Omental fat pad (tissue), 4 donors: ENCODE measurements around the gene FRYL. TPM values are rescaled to one million over a fixed set of nuclear protein-coding genes. Genes with fewer than 3 reads are reported as not detected.

ENCODE experiments used
- ATAC-seq: fragments of 150-250 bp; one replicate; pipeline ENCODE4 v1.9.1; 2016; ENCODE audit warnings: mild to moderate bottlenecking, moderate library complexity; ENCODE audit not compliant: low FRiP score
- DNase-seq: peaks from one replicate; pipeline ENCODE4 v3.0.0-alpha.2; 2019; ENCODE audit warnings: low spot score
- total RNA-seq, 4 donors: library from RNA; depleted of rRNA; stranded (reverse); fragments of >200 nt; gene quantifications; one replicate each; pipeline ENCODE4 v1.1.0, GENCODE V29; 2016
- TF ChIP-seq, protein P1 (sequence below), 3 donors: fragments of 450-650 bp; IDR thresholded peaks; one replicate each; pipeline ENCODE4 v1.5.1; 2016 to 2017; ENCODE audit warnings: antibody characterized with exemption in 3 of 3, mild to moderate bottlenecking in 3 of 3, moderate library complexity in 2 of 3

The FRYL gene
- total RNA-seq, 4 donors from 2014 or later = 45.2 to 143 (median 48.7) TPM

- TF ChIP-seq, protein P1, sequence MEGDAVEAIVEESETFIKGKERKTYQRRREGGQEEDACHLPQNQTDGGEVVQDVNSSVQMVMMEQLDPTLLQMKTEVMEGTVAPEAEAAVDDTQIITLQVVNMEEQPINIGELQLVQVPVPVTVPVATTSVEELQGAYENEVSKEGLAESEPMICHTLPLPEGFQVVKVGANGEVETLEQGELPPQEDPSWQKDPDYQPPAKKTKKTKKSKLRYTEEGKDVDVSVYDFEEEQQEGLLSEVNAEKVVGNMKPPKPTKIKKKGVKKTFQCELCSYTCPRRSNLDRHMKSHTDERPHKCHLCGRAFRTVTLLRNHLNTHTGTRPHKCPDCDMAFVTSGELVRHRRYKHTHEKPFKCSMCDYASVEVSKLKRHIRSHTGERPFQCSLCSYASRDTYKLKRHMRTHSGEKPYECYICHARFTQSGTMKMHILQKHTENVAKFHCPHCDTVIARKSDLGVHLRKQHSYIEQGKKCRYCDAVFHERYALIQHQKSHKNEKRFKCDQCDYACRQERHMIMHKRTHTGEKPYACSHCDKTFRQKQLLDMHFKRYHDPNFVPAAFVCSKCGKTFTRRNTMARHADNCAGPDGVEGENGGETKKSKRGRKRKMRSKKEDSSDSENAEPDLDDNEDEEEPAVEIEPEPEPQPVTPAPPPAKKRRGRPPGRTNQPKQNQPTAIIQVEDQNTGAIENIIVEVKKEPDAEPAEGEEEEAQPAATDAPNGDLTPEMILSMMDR (IDR thresholded peaks at IDR 0.05) = no peak
Observed at GRCh38 chr4:48556268-48556667, 223.8 kb downstream of the FRYL start.

DNA sequence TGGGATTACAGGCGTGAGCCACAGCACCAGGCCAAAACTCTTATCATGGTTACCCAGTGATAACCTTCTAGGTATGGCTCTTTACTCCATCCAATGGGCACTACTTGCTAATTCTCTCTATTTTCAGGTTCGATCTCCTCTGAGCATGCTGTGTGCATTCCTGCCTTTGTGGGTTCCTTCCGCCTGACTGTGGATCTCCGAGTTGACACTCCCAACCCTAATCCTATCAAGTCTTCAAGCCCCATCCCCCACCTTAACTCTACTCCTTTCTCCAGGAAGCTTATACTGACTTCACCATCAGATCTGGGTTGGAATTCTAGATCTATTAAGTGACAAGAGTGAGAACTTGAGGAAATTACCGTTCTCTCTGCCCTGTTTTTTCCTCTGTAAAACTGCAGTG lies 225.5 kb downstream of the FRYL start:
- TF ChIP-seq, protein P1 (IDR thresholded peaks at IDR 0.05) = no peak
- DNase-seq (no peak), ATAC-seq (no peak)

More at GRCh38 chr4:48556268-48556667, 223.8 kb downstream of the FRYL start:
- ATAC-seq (no peak), DNase-seq (no peak)

DNA sequence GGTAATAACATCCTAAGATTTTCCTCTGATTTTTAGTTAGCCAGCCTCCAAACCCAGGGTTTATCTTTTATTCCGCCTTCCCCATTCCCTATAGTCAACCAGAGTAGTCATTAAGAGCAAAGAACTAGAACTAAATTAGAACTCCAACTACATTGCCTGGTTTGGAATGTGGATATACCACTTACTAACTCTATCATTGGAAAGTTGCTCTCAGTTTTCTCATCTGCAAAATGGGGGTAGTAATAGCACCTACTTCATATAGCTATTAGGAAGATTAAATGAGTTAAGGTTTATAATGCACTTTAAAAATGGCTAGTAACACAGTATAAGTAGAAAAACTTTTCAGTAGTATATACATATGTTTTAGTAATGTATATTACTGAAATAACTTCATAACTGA lies 226.4 kb downstream of the FRYL start:
- TF ChIP-seq, protein P1 (IDR thresholded peaks at IDR 0.05) = no peak
- no peak for DNase-seq
- ATAC-seq = no peak

GRCh38 chr4:48546336-48546735 lies 233.7 kb downstream of the FRYL start:
- ATAC-seq = no peak
- no peak for DNase-seq
- TF ChIP-seq, protein P1 (IDR thresholded peaks at IDR 0.05) = no peak

DNA sequence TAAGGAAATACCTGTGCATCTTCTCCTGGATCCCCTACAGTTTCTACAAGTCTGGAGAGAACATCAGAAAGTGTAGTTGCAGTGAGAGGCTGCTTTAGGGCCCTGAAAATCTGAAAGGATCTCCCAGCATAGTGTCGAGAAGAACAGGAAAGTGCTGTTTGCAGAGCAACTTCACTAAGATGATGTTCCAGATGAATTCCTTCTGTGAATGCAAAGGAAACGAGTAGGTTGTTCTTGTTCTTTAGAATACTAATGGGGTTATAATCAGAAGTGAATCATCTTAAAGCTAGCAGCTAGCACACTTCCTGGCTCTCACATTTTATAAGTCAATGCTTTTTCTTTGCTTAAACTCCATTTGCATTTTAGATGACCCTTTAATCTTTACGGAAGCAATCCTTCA lies 236.3 kb downstream of the FRYL start:
- TF ChIP-seq, protein P1 (IDR thresholded peaks at IDR 0.05) = no peak

DNA sequence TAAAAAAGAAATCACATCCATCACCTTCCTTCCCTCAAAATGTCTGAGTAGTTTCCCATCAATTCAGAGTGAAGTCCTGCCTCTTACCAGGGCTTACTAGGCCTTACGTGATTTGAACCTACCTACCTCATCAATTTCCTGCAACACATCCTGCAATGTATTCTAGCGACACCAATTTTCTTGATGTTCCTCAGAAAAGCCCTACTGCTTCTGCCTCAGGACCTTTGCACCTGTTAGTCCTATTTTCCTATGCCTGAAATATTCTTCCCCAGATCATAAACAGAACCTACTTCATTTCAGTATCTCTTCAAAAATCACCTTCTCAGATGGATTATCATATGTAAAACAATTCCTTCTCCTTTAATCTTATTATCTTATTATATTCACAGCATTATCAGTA lies 237.2 kb downstream of the FRYL start:
- ATAC-seq (no peak), DNase-seq (no peak)
- TF ChIP-seq, protein P1 (IDR thresholded peaks at IDR 0.05) = no peak

More for the DNA sequence above, 236.3 kb downstream of the FRYL start:
- DNase-seq = no peak
- ATAC-seq = no peak

DNA sequence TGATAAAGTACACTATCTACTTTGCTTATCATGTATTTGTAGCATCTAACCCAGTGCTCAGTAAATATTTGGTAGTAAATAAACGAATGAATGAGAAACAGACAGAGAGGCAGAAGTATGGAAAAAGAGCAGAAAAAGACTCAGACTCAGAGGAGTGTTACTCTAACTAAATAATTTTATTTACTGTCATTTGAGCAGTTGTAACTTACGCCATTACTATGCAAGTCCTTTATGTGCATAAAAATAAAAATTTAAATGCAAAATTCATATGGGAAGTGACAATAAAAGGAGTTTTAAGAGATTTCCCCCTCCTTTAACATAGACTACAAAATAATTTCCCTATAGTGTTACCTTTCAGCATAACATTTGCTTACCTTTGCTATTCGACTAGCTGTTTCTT lies 240.5 kb downstream of the FRYL start:
- TF ChIP-seq, protein P1 (IDR thresholded peaks at IDR 0.05) = no peak
- DNase-seq (no peak), ATAC-seq (no peak)
